GM18508 (cell line): ENCODE results near the gene GPR132.
"Not testable (repeated sequence)": the region's sequence is repeated elsewhere in the genome, so short reads cannot be mapped to it uniquely, and the experiment has no call there.

Experiments used
- ATAC-seq: cut with Tn5 transposase; IDR thresholded peaks from one replicate; pipeline ENCODE4 v1.9.1; 2021; ENCODE audit warnings: moderate number of reproducible peaks; ENCODE audit not compliant: insufficient read depth, unreplicated experiment

Gene GPR132

DNA sequence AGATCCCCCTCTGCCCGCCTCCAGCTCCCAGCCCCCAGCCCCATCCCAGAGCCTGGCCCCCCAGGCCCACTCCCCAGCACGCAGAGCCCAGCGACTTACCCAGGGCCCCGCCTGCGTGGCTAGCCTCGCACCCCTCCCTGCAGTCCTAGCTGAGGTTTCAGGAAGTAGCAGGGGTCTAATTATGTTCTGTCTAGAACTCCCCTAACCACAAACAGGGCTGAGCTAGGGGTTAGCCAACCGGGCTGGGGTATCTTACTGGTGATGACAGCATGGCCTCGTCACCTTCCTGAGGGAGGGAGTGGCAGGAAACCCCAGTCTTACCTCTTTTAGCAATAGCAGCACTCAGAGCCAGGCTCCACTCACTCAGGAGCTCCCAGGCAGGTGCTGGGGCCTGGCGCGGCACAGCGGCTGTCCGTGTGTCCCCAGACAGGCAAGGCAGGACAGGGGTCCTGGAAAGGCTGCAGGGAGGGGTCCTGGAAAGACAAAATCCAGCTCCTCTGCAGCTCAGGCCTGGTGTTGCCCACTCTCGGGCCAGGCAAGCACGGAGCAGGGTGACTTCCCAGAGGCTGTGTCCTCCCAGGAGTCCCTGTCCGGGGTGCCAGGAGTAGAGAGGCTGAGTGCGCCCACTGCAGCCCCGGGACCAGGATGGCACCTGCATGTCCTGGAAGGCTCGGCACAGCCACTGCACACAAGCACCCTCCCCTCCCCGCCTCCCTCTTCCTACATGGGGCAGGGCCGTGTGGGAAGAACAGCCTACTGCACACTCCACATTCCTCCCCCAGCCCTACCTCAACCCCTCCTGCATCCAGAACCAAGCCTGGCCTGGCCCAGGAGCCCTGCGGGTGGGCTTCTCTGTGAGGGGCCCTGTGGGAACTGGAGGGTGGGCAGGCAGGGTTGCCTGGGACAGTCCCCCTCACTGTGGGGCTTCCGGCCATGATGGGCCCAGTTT, at the start of gene GPR132:
TSS of gene GPR132 (minus strand) at position 151 of the 949 bp plus-strand sequence. CDS start 10,010 bp downstream, outside the sequence.
- ATAC-seq: peak; percentile 30

DNA sequence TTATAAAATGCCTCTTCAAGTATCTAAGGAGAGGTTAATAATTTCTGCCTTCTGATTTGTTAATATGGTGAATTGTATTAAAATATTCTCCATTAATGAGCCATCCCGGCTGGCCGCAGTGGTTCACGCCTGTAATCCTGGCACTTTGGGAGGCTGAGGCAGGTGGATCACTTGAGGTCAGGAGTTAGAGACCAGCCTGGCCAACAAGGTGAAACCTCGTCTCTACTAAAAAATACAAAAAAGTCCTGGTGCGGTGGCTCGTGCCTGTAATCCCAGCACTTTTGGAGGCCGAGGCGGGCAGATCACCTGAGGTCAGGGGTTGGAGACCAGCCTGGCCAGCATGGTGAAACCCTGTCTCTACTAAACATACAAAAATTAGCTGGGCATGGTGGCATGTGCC, 44.0 kb upstream of the GPR132 start:
- ATAC-seq: not testable (repeated sequence)

GRCh38 chr14:105108516-105108864, 43.3 kb upstream of the GPR132 start:
- ATAC-seq: no peak

- ATAC-seq: no peak
Observed at GRCh38 chr14:105107781-105108515, 42.7 kb upstream of the GPR132 start.

GRCh38 chr14:105107351-105107750, 42.1 kb upstream of the GPR132 start:
- ATAC-seq: no peak

DNA sequence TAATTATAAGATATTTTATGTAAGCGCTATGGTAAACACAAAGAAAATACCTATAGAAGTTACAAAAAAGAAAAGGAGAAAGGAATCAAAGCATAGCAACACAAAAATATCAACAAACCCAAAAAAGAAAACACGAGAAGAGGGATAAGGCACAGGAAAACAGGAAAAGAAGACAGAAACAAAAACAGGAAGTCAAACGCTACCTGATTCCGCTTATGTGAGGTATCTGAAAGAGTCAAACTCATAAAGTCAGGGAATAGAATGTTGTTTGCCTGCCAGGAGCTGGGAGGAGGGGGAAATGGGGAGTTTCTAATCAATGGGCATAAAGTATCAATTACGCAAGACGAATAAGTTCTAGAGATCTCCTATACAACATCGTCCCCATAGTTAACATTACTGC, 39.9 kb upstream of the GPR132 start:
- ATAC-seq: no peak

- no peak for ATAC-seq
Observed at GRCh38 chr14:105102893-105103292, 37.7 kb upstream of the GPR132 start.

GRCh38 chr14:105102361-105102870, 37.2 kb upstream of the GPR132 start:
- no peak for ATAC-seq

DNA sequence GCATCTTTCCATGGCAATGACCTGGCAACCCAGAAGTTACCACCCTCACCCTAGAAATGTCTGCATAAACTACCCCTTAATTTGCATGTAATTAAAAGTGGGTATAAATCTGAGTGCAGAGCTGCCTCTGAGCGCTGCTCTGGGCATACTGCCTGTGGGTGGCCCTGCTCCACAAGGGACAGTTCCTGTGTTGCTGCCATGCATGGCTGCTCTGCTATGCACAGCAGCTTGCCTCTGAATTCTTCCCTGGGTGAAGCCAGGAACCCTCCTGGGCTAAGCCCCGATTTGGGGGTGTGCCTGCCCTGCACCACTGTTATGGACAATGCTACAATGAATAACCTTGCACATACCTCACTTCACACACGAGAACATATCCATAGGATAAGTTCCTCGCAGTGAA, 35.7 kb upstream of the GPR132 start:
- ATAC-seq: no peak

- no peak for ATAC-seq
Observed at GRCh38 chr14:105099778-105100177, 34.5 kb upstream of the GPR132 start.

GRCh38 chr14:105098316-105098715, 33.1 kb upstream of the GPR132 start:
- ATAC-seq: no peak

GRCh38 chr14:105097794-105098127, 32.5 kb upstream of the GPR132 start:
- no peak for ATAC-seq

DNA sequence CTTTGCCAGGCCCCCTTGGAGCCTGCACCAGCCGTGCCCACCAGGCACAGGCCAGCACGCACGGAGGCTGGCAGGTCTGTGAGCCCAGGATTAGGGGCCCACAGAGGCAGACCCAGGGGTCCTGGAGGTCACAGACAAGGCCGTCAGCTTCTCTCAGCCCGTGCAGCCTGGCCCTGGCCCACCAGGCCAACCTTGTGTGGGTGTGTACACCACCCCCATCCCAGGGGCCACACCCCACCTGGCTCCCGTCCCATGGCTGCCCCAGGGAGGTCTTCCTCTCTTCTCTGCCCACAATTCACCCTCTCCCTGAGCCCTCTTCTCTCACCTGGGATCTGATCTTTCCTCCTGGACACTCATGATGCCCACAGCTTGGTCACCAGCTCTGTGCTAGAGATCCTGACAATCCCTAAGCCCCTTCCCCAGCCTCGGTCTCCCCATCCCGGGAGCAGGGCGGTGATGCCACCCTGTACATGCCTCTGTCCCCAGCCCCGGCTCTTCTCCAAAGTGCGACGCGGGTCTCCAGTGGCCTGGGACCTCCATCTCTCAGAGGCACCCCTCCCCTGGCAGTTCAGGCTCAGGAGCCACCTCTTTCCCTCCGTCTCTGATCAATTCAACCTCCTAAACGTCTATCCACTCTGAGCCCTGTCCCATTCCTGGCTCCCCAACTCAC, 31.1 kb upstream of the GPR132 start:
- ATAC-seq: no peak

DNA sequence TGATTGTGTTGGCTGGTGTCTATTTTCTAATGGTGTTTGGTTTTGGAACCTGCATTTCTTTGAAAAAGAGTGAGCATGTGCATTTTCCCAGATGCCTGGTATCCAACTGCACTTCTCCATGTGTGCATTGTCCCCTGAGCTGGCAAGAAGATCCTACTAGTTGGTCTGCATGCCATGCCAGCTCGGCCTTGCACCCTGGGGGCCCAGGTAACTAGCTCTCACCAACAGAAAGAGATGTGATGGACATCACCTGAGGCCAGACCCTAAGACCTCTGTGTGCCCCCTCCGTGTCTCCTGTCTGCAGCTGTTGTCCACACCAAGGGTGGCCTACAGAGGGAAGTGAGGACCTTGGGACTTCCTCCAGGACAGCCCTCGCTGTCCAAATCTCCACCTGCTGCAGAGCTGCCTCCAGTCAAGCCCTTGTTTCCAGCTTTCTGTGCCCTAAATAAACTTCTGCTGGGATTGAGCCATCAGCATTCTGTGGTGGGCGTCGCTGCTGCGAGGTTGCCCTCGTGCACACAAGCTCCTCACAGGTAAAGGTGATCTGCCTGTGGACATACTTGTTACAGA, 30.1 kb upstream of the GPR132 start:
- ATAC-seq: no peak

- ATAC-seq: no peak
Observed at GRCh38 chr14:105094193-105094907, 29.1 kb upstream of the GPR132 start.

DNA sequence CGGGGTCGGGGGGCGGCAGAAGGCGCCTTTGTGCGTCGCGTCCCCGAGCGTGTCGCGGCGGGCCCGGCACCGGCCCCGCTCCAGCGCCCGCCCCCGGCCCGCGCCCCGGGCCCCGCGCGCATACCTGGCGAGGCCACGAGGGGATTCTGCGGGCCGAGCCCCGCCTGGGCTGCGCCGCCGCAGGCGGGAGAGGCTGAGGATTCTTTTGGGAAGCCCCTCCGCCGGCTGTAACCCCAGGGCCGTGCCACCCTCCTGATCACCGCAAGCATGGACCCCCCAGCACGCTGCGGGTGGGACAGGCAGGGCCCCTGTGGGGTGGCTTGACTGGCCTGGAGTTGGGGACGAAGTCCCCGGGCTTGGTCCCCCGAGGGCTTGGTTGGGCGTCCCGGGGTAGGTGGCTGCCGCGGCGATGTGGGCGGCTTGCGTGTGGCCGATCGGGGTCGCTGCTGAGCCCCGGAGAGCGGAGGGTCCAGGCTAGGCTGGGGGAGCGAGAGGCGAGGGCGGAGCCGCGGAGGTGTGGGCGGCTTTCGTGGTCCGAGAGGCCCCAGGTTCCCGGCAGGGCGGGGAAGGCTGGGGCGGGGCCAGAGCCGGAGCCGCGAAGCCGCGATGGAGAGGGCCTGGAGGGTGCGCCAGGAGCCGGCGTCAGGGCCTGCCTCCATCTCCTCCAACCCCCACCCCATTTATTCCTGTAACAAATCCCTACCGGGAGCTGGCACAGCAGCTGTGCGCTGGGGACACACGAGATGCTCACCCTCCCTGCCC, 28.4 kb upstream of the GPR132 start:
- ATAC-seq: no peak

DNA sequence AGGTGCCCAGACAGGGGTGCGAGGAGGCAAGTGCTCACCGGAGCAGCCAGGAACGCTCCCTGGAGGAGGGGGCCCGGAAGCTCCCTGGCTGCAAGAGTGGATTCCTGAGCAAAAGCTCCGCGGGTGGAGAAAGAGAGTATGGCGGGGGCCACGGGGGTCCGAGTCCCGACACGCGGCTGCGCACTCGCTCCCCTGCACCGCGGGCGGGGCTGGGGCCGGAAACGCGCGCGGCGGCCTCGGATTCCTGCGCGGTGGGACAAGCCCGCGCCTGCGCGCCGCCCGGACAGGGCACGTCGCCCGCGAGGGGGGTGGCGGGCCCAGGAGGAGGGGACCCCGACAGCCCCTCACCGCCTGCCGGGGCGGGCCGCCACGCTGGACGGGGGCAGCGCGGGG, 27.8 kb upstream of the GPR132 start:
- no peak for ATAC-seq

GRCh38 chr14:105092171-105093037, 27.2 kb upstream of the GPR132 start:
- no peak for ATAC-seq
